ENCODE data around the gene SPATA24. TPM values are rescaled to one million over a fixed set of nuclear protein-coding genes. Genes with fewer than 3 reads are reported as not detected.

SPATA24 gene
- total and polyA plus RNA-seq, 2 of the 8 experiments (the other 6 are each of a cell fraction or from before 2014, with no cell fraction given) = 5.8 to 9.4 TPM

DNA sequence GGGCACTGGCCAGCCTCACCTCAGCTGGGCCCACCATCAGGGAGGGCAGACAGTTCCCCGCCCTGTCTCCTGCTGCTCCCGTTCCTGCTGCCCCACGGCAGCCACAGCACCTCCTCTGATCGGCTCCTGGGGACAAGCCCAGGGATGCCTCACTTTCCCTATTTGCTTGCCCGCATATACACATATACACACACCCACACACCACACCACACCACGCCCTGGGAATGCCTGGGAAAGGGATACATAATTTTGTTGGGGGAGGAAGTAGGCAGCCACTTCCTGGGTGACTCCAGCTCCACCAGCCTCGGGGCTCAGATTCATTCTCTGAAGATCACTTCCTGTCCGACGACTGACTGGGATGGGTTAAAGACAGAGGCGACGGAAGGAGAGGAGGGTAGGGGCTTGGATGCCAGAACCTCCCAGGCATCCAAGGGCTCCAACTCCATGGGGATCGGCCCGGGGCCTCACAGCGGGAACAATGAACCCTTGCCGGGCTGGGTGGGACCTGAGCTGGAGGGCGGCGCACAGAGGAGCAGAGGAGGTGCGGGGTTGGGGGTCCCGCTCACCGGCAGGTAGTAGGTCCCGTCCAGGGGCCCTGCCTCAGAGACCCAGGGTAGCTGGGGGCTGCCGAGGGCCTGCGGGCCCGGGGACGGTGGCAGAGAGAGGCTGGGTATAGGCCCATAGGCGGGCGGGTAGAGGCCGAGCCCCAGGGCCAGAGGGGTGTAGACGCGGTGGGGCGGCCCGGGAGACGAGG lies 12.1 kb downstream of the SPATA24 start:
- Histone ChIP-seq H3K23ac (ENCODE audit: insufficient read length) (no peak overlapping the region), H3K79me1 (ENCODE audit: low read depth, low read length) (no peaks in the 10 kb centered on the region; the same call in 1 of the 2 replicates), H2BK120ac (replicated peaks; ENCODE audit: low read depth, low read length) (no peak overlapping the region), H4K20me1 (replicated peaks in 1 of 2; ENCODE audit: control insufficient read depth in 1 of 2, insufficient read depth in 2 of 2, low read length in 2 of 2) (peaks cover 0 to 3% of the 10 kb centered on the region in 2 experiments), H3K56ac (replicated peaks; ENCODE audit: insufficient read length, low read depth, low read length) (no peak overlapping the region), H4K5ac (ENCODE audit: insufficient read length, low read depth, low read length) (no peak overlapping the region), H2BK15ac (ENCODE audit: low read length) (0 out of 2 replicates have a peak overlapping the region, but pooled peaks have one; percentile 53), H3K4me1 (replicated peaks in 1 of 4; ENCODE audit: control insufficient read depth in 3 of 4, insufficient read depth in 4 of 4, low read length in 3 of 4) (peaks cover 3 to 41% (median 23%) of the 10 kb centered on the region in 4 experiments), H2BK5ac (ENCODE audit: low read depth, low read length) (no peak overlapping the region), H3K27me3 (replicated peaks in 1 of 4; ENCODE audit: control insufficient read depth in 3 of 4, extremely low read depth in 1 of 4, insufficient read depth in 3 of 4, low read length in 3 of 4) (peaks cover 14 to 34% (median 28%) of the 10 kb centered on the region in 4 experiments; a peak in 6 of 7 replicates), H2BK12ac (ENCODE audit: low read depth, low read length) (0 out of 2 replicates have a peak overlapping the region, but pooled peaks have one; percentile 1), H2BK20ac (ENCODE audit: low read length) (0 out of 2 replicates have a peak overlapping the region, but pooled peaks have one; percentile 3), H4K91ac (replicated peaks; ENCODE audit: insufficient read length, low read length) (no peak overlapping the region), H3K23me2 (ENCODE audit: low read depth, low read length) (peaks cover 27% of the 10 kb centered on the region; the same call in 1 of the 2 replicates), H3K4me3 (ENCODE audit: extremely low read depth in 1 of 4, insufficient read depth in 2 of 4, low read depth in 3 of 4, low read length in 4 of 4) (peak overlapping the region; percentile 42 to 68 (median 54); a peak in 6 of 8 replicates), H3K9me3 (ENCODE audit: insufficient read depth in 2 of 2, low read depth in 1 of 2, low read length in 1 of 2) (no peaks in the 10 kb centered on the region), H3K4ac (replicated peaks; ENCODE audit: insufficient read length, low read depth, low read length) (peak overlapping the region; percentile 69), H4K8ac (ENCODE audit: extremely low read depth, insufficient read depth, low read length) (peak overlapping the region; percentile 28; the same call in 1 of the 2 replicates), H3K27ac (ENCODE audit: low read depth, low read length) (no peak overlapping the region), H3K4me2 (ENCODE audit: insufficient read depth in 1 of 2, low read depth in 2 of 2, low read length in 2 of 2) (peak overlapping the region; percentile 82 to 85), H3K14ac (ENCODE audit: insufficient read length) (no peak overlapping the region), H2AFZ (ENCODE audit: low read length) (no peak overlapping the region), H2AK5ac (ENCODE audit: low read depth, low read length) (peak overlapping the region; percentile 79; the same call in 1 of the 2 replicates), H3K79me2 (ENCODE audit: control insufficient read depth in 1 of 2, insufficient read depth in 2 of 2, low read length in 2 of 2) (no peaks in the 10 kb centered on the region), H3K9ac (replicated peaks in 1 of 4; ENCODE audit: extremely low read depth in 1 of 4, low read depth in 3 of 4, low read length in 3 of 4) (no peak overlapping the region), H3K36me3 (ENCODE audit: control insufficient read depth in 2 of 4, insufficient read depth in 4 of 4, low read length in 3 of 4) (no peaks in the 10 kb centered on the region), H3K18ac (ENCODE audit: extremely low read depth, low read length) (no peak overlapping the region; the same call in 1 of the 2 replicates)
- WGBS, 2 experiments (ENCODE audit: extremely low coverage in 1 of 2, insufficient coverage in 1 of 2, insufficient read length in 1 of 2, insufficient replicate concordance in 2 of 2, low coverage in 1 of 2, low lambda C conversion rate in 2 of 2, missing lambda C conversion rate in 1 of 2) = 72% methylated on average over 23 of the region's 33 CpGs; no CpG with 5 or more reads in 1 of the 2 experiments
- FAIRE-seq = no peak
- TF ChIP-seq RAD21 (IDR thresholded peaks at IDR 0.05 in 1 of 2, conservative IDR thresholded peaks at IDR 0.05 in 1 of 2; ENCODE audit: low read depth in 2 of 2, low read length in 2 of 2) = no peak
- TF ChIP-seq CEBPB (IDR thresholded peaks at IDR 0.05; ENCODE audit: low read depth, low read length) = no peak
- TF ChIP-seq, protein P1, sequence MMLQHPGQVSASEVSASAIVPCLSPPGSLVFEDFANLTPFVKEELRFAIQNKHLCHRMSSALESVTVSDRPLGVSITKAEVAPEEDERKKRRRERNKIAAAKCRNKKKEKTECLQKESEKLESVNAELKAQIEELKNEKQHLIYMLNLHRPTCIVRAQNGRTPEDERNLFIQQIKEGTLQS (IDR thresholded peaks at IDR 0.05; ENCODE audit: insufficient read depth, low read depth, low read length) = no peak
- no peak for TF ChIP-seq RNF2 (IDR thresholded peaks at IDR 0.05; ENCODE audit: borderline replicate concordance, low read depth, low read length, missing control alignments, poor library complexity, severe bottlenecking)
- no peak for TF ChIP-seq JUND (IDR thresholded peaks at IDR 0.05; ENCODE audit: low read length)
- no peak for TF ChIP-seq HDAC2 (IDR thresholded peaks at IDR 0.05; ENCODE audit: borderline replicate concordance in 1 of 2, low read depth in 2 of 2, low read length in 2 of 2)
- ChIA-PET POLR2A (ENCODE audit: partially characterized antibody) (interaction anchor here (0.6 to 3.9 kb wide), 14 partner anchors 7 to 657 kb away, joined by 3 to 25 read pairs (median 4); partner anchors contain the start of genes DNAJC18, MATR3, PAIP2 and SPATA24), CTCF (ENCODE audit: partially characterized antibody) (interaction anchor here (0.6 to 3.1 kb wide), 12 partner anchors 10 to 256 kb away, joined by 3 to 16 read pairs (median 4); partner anchors contain the start of genes PAIP2 and SPATA24)
- peak in 1 of 2 experiments; percentile 70 for DNase-seq (ENCODE audit: low read depth in 1 of 2, low spot score in 2 of 2)

All from H1 (cell line).